Measurements from ENCODE around the gene HTR7. TPM values are rescaled to one million over a fixed set of nuclear protein-coding genes. Genes with fewer than 3 reads are reported as not detected.

Gene HTR7
- total and polyA plus RNA-seq, 2 of the 4 experiments (the other 2 are of a cell fraction) = 0.43 to 0.72 TPM

DNA sequence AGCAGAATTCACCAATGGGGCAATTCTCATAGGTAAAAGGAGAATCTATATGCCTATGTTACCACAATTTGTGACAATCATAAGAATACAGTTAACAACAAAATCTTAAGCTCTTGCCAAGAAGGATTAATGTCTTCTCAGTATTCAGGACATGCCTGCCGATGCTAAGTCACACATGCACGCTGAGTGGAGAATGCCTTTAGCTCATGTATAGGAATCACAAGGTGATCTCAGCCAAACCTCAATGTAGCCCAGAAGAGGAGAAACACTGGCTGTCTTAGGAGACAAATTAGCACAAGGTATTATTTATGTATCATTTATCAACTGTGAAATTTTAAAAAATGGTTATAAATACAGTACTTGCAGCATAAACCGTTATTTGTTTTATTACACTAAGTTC is 2.7 kb downstream of the HTR7 start:
- H3K18ac ChIP-seq (ENCODE audit: low read depth, low read length) = no peak overlapping the region
- H2AK9ac ChIP-seq (replicated peaks; ENCODE audit: low read depth, low read length, poor library complexity) = no peak overlapping the region
- POLR2A ChIA-PET (ENCODE audit: unreplicated experiment) = no interaction called here
- H2AK5ac ChIP-seq (ENCODE audit: low read depth, low read length) = no peak overlapping the region
- WGBS, 2 experiments (ENCODE audit: extremely low coverage in 2 of 2, insufficient read length in 1 of 2) = no CpG with 5 or more reads among the region's 3 CpGs
- dilution Hi-C loops (cut with HindIII; ENCODE audit: low sequenced_read_pairs, unreplicated experiment) = no loop called here
- no peak for ATAC-seq (ENCODE audit: low read depth)
- DNase-seq = no peak
- TF ChIP-seq BHLHE40 (IDR thresholded peaks at IDR 0.05; ENCODE audit: low read depth, low read length) (no peak), FOS (IDR thresholded peaks at IDR 0.05; ENCODE audit: low read depth, low read length) (no peak), MXI1 (IDR thresholded peaks at IDR 0.05; ENCODE audit: borderline replicate concordance, low read depth, low read length) (no peak), POLR2A (IDR thresholded peaks at IDR 0.05; ENCODE audit: low read depth, low read length) (no peak), MAFK (IDR thresholded peaks at IDR 0.05; ENCODE audit: low read depth, low read length) (no peak), RCOR1 (IDR thresholded peaks at IDR 0.05; ENCODE audit: insufficient replicate concordance, low read length) (no peak), SMC3 (IDR thresholded peaks at IDR 0.05; ENCODE audit: low read depth, low read length) (no peak), RAD21 (IDR thresholded peaks at IDR 0.05; ENCODE audit: low read length) (no peak), CHD1 (IDR thresholded peaks at IDR 0.05; ENCODE audit: low read depth, low read length) (no peak), MAZ (IDR thresholded peaks at IDR 0.05; ENCODE audit: borderline replicate concordance, low read depth, low read length) (no peak), RFX5 (IDR thresholded peaks at IDR 0.05; ENCODE audit: low read depth, low read length) (no peak), CEBPB (IDR thresholded peaks at IDR 0.05; ENCODE audit: low read depth, low read length) (no peak)
- TF ChIP-seq, protein P1, sequence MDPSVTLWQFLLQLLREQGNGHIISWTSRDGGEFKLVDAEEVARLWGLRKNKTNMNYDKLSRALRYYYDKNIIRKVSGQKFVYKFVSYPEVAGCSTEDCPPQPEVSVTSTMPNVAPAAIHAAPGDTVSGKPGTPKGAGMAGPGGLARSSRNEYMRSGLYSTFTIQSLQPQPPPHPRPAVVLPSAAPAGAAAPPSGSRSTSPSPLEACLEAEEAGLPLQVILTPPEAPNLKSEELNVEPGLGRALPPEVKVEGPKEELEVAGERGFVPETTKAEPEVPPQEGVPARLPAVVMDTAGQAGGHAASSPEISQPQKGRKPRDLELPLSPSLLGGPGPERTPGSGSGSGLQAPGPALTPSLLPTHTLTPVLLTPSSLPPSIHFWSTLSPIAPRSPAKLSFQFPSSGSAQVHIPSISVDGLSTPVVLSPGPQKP (IDR thresholded peaks at IDR 0.05; ENCODE audit: borderline replicate concordance, low read depth, low read length) = no peak
- TF ChIP-seq, protein P2, sequence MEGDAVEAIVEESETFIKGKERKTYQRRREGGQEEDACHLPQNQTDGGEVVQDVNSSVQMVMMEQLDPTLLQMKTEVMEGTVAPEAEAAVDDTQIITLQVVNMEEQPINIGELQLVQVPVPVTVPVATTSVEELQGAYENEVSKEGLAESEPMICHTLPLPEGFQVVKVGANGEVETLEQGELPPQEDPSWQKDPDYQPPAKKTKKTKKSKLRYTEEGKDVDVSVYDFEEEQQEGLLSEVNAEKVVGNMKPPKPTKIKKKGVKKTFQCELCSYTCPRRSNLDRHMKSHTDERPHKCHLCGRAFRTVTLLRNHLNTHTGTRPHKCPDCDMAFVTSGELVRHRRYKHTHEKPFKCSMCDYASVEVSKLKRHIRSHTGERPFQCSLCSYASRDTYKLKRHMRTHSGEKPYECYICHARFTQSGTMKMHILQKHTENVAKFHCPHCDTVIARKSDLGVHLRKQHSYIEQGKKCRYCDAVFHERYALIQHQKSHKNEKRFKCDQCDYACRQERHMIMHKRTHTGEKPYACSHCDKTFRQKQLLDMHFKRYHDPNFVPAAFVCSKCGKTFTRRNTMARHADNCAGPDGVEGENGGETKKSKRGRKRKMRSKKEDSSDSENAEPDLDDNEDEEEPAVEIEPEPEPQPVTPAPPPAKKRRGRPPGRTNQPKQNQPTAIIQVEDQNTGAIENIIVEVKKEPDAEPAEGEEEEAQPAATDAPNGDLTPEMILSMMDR (conservative IDR thresholded peaks at IDR 0.05; ENCODE audit: low read depth, low read length) = no peak
- no peak overlapping the region for H2AFZ ChIP-seq (replicated peaks; ENCODE audit: low read length, poor library complexity)
- no peak overlapping the region for H3K56ac ChIP-seq (ENCODE audit: extremely low read depth, insufficient read depth, low read length)
- H3K14ac ChIP-seq (replicated peaks; ENCODE audit: low read depth, low read length) = no peak overlapping the region
- BruUV-seq (replicated peaks) = no TSS peak
- H3K79me1 ChIP-seq (ENCODE audit: low read depth in 1 of 2, low read length in 2 of 2) = no peaks in the 10 kb centered on the region; a peak in 1 of 4 replicates
- no peak overlapping the region for H4K5ac ChIP-seq (ENCODE audit: low read depth, low read length)
- H2BK120ac ChIP-seq (ENCODE audit: low read depth, low read length) = no peak overlapping the region
- no peak overlapping the region for H3K27ac ChIP-seq (ENCODE audit: insufficient read depth, low read length)
- H3K36me3 ChIP-seq (ENCODE audit: control insufficient read depth, insufficient read depth, low read length) = no peaks in the 10 kb centered on the region
- intact Hi-C loops (cut with micrococcal nuclease) = no loop called here
- no peak overlapping the region for H3K4me3 ChIP-seq (ENCODE audit: insufficient read depth, low read depth, low read length)
- H3K4ac ChIP-seq (ENCODE audit: low read depth, low read length) = no peak overlapping the region
- CTCF ChIA-PET = no interaction called here
- no peak overlapping the region for H4K91ac ChIP-seq (ENCODE audit: insufficient read depth, low read depth, low read length)
- 0 out of 2 replicates have a peak, but pooled peaks cover 2% of the 10 kb centered on the region for H3K9me3 ChIP-seq (ENCODE audit: control insufficient read depth, insufficient read depth, low read length)
- no peaks in the 10 kb centered on the region for H4K20me1 ChIP-seq (ENCODE audit: insufficient read depth, low read length)
- no peak overlapping the region for H3K23ac ChIP-seq (ENCODE audit: low read depth, low read length)
- H2BK5ac ChIP-seq (ENCODE audit: low read depth, low read length, poor library complexity, severe bottlenecking) = no peak overlapping the region
- H2BK15ac ChIP-seq (ENCODE audit: low read depth, low read length) = no peak overlapping the region
- no peaks in the 10 kb centered on the region for H3K4me1 ChIP-seq (ENCODE audit: control insufficient read depth, insufficient read depth, low read length)
- 0 out of 2 replicates have a peak, but pooled peaks cover 2% of the 10 kb centered on the region for H3K9me1 ChIP-seq (ENCODE audit: insufficient read depth, low read length)
- H3K27me3 ChIP-seq (ENCODE audit: control insufficient read depth, insufficient read depth, low read length) = peaks cover 17% of the 10 kb centered on the region
- in situ Hi-C loops (cut with MboI; ENCODE audit: low sequenced_read_pairs) = loop anchor here (25.0 kb wide), 1 partner anchor 1418 kb away; no protein-coding TSS in a partner anchor
- no peak overlapping the region for H4K8ac ChIP-seq (ENCODE audit: low read depth in 2 of 2, low read length in 2 of 2)
- no peak overlapping the region for H2BK20ac ChIP-seq (ENCODE audit: low read depth, low read length)
- no peak overlapping the region for H3K9ac ChIP-seq (ENCODE audit: low read depth, low read length)
- H3K4me2 ChIP-seq (ENCODE audit: low read depth, low read length) = no peak overlapping the region

Data from IMR-90 (cell line).